Psoas muscle (tissue), 8 donors: ENCODE results near the gene FXYD7. TPM values are rescaled to one million over a fixed set of nuclear protein-coding genes. Genes with fewer than 3 reads are reported as not detected.
A peak's percentile ranks its signal among the peaks of the same experiment; 100 is the strongest.

Experiments
- ATAC-seq, 4 donors: fragments of 200-7000 bp; cut with Tn5 transposase; one replicate each; pipeline ENCODE4 v1.9.1; 2020; ENCODE audit warnings: moderate library complexity in 3 of 4, mild to moderate bottlenecking in 2 of 4
- DNase-seq, 2 donors: peaks; one replicate each; pipeline ENCODE4 v3.0.0-alpha.2; 2020
- H3K27ac ChIP-seq: fragments of 200-600 bp; one replicate; pipeline ENCODE4 v1.8.0; 2022
- H3K27me3 ChIP-seq, 3 donors: fragments of 200-600 bp in 1 of 3; one replicate each; pipeline versions ENCODE4 v1.6.1 to v1.8.0; 2013 to 2022; ENCODE audit warnings: low read length in 2 of 3, mild to moderate bottlenecking in 2 of 3, moderate library complexity in 1 of 3; ENCODE audit not compliant: insufficient read depth in 3 of 3
- H3K36me3 ChIP-seq, 2 donors: fragments of 200-600 bp in 1 of 2; one replicate each; pipeline versions ENCODE4 v1.6.1 to v1.8.0; 2013 to 2022; ENCODE audit warnings: low read depth in 1 of 2, mild to moderate bottlenecking in 1 of 2, moderate library complexity in 1 of 2; ENCODE audit not compliant: insufficient read depth in 1 of 2
- H3K4me1 ChIP-seq: fragments of 200-600 bp; one replicate; pipeline ENCODE4 v1.8.0; 2022
- H3K4me3 ChIP-seq: fragments of 200-600 bp; one replicate; pipeline ENCODE4 v1.8.0; 2022; ENCODE audit warnings: mild to moderate bottlenecking
- H3K9me3 ChIP-seq: fragments of 200-600 bp; one replicate; pipeline ENCODE4 v1.8.0; 2022
- CTCF ChIP-seq: fragments of 200-600 bp; IDR thresholded peaks from one replicate; pipeline ENCODE4 v1.8.0; 2022; ENCODE audit warnings: antibody characterized with exemption
- WGBS, 3 donors: extraction: QIAGEN DNeasy Blood & Tissue Kit; methylation state at CpG; one replicate each; pipeline versions ENCODE4 v1.1.6 to v1.1.7; 2013; 5-methylcytosine and 5-hydroxymethylcytosine counted together
- intact Hi-C, 2 donors: fragments of 100-400 bp; cut with DNase I; formaldehyde crosslinking; loops; one replicate each; pipeline versions ENCODE4 v1.11.0 to v1.14.2; 2022
- polyA plus RNA-seq, 3 donors: library from polyadenylated mRNA; stranded (reverse); fragments of 200-250 nt; gene quantifications; one replicate each; pipeline ENCODE4 v1.2.3, GENCODE V29; 2013
- total RNA-seq, 4 donors: library from RNA; stranded (reverse); fragmentation: NEBNext Ultra II Directional in 2 of 4; extraction: Animal tissue kit (Norgen Biotek cat#: 25700) in 2 of 4; gene quantifications; one replicate each; pipeline versions ENCODE4 v1.2.1 to v1.2.4, GENCODE V29; 2021 to 2023
- donor health status: healthy with polysubstance abuse.
- donor health status: DM: no; HTN: no; CAD: no; lungs with moderate emphysema.
- donor health status: Bipolar disorder and iron deficiency.
- donor health status: healthy.
- donor health status: DM: yes; HTN: yes; CAD: no.
- donor health status: DM: no; HTN: no; CAD: no.
- donor health status: DM: no; HTN: no; CAD: no.
- donor health status: DM: yes; HTN: yes; CAD: no.

Gene FXYD7
- total and polyA plus RNA-seq, 7 donors, result 0.13 to 0.65 (median 0.57) TPM; not detected in 3

GRCh38 chr19:35124098-35125060 lies 18.7 kb upstream of the FXYD7 start:
- peak overlapping the region; percentile 78 for H3K27ac ChIP-seq
- intact Hi-C loops, result no loop called here
- 4 to 8% (median 4%) methylated on average over 42 of the region's 42 CpGs for WGBS, 3 donors
- peaks cover 17% of the 10 kb centered on the region for H3K4me1 ChIP-seq
- H3K27me3 ChIP-seq, result no peaks in the 10 kb centered on the region
- ATAC-seq (peak; percentile 92 to 96 (median 95)), DNase-seq (peak; percentile 94 to 97)
- TF ChIP-seq CTCF, result no peak
- peak overlapping the region; percentile 65 for H3K4me3 ChIP-seq
- no peaks in the 10 kb centered on the region for H3K9me3 ChIP-seq
- H3K36me3 ChIP-seq, result no peaks in the 10 kb centered on the region

DNA sequence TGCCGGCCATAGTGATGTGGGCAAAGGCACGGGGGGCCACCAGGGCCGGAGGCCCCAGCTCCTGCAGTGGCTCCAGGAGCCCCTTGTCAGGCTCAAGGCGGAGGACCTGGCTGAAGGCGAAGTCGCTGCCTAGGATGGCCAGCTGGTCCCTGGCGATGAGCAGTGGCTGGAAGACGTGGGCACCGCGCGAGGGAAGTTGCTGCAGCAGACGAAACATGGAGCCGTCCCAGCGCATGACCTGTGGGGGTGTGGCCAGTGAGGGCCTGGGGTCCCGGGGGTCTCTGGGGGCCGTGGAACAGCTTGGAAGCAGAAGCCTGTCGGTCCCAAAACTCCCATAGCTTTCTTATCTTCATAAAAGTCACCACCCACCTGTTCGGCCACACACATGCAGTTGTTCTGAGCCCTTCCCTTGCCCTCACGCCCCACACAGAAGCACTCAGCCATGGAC lies 17.8 kb upstream of the FXYD7 start:
- ATAC-seq (no peak), DNase-seq (peak in 1 of 2 donors; percentile 58)
- Histone ChIP-seq H3K27ac (peak overlapping the region; percentile 78), H3K9me3 (no peaks in the 10 kb centered on the region), H3K27me3 (no peaks in the 10 kb centered on the region), H3K4me3 (no peak overlapping the region), H3K4me1 (peaks cover 21% of the 10 kb centered on the region), H3K36me3 (no peaks in the 10 kb centered on the region)
- WGBS, 3 donors, result 83 to 90% (median 86%) methylated on average over 18 to 19 of the region's 19 CpGs
- no peak for TF ChIP-seq CTCF
- intact Hi-C loops, result no loop called here

DNA sequence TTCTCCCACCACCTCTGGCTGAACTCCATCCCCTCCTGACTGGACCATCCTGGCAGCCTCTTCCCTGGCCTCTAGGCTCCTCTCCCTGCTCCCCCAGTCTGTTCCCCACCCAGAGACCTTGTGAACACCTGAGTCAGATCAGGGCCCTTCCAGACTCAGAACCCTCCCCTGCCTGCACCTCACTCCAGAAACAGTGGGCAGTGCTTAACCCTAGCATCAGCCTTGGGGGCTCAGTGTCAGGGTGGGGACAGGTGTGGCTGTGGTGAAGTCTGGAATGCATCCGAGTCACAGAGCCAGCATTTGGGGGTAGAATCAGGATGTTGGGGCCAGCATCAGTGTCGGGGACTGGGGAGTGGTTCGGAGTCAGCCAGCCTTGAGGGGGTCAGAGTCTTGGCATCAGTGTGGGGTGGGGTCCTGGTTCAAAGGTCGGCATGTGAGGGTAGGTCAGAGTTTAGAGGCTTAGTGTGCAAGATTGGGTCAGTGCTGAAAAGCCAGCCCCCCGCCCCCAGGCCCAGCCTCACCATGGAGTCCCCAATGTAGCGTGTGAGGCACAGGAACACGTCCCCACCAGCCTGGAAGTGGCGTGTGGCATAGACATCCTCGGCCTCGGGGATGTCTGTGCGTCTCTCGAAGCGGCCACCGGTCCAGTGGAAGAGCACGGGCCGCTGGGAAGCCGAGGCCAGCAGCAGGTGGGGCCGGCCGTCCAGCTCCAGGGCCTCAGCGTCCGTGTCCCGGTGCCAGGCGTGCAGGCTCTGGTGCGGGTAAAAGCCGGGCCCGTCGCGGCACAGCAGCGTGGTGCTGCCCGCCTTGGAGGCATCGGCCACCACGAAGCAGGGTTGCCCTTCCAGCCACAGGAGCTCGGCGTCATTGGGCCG lies 17.1 kb upstream of the FXYD7 start:
- no peaks in the 10 kb centered on the region for H3K9me3 ChIP-seq
- H3K4me1 ChIP-seq, result peaks cover 28% of the 10 kb centered on the region
- no peaks in the 10 kb centered on the region for H3K36me3 ChIP-seq
- DNase-seq (peak in 1 of 2 donors; percentile 59), ATAC-seq (no peak)
- intact Hi-C loops, result no loop called here
- H3K27ac ChIP-seq, result peak overlapping the region; percentile 36
- WGBS, 3 donors, result 51 to 76% (median 54%) methylated on average over 26 to 35 of the region's 35 CpGs
- no peak for TF ChIP-seq CTCF
- no peaks in the 10 kb centered on the region for H3K27me3 ChIP-seq
- peak overlapping the region; percentile 28 for H3K4me3 ChIP-seq

DNA sequence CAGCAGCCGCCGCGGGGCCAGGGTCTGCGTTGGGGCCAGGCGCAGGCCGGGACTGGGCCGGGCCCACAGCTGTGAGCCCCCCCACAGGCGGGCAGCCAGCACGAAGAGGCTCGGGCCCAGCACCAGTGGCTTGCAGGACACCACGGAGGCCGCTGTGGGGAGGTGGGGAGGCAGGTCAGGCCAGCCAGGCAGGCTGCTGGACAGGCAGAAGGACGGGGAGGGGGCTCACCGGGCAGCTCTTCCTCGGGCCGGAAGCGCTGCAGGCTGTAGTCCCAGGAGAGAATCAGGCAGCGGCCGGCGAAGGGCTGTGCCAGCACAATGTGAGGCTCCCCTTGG lies 16.5 kb upstream of the FXYD7 start:
- DNase-seq (peak; percentile 44 to 80), ATAC-seq (no peak)
- no peaks in the 10 kb centered on the region for H3K27me3 ChIP-seq
- WGBS, 3 donors, result 26 to 30% (median 27%) methylated on average over 14 to 20 of the region's 20 CpGs
- H3K27ac ChIP-seq, result peak overlapping the region; percentile 36
- peaks cover 31% of the 10 kb centered on the region for H3K4me1 ChIP-seq
- no peak for TF ChIP-seq CTCF
- peak overlapping the region; percentile 28 for H3K4me3 ChIP-seq
- H3K9me3 ChIP-seq, result no peaks in the 10 kb centered on the region
- intact Hi-C loops, result no loop called here
- H3K36me3 ChIP-seq, result no peaks in the 10 kb centered on the region
